ACC112 (cell line): Measurements from ENCODE around the gene ZBTB39.
"Not testable (repeated sequence)": the region's sequence is repeated elsewhere in the genome, so short reads cannot be mapped to it uniquely, and the experiment has no call there.

Source experiments
- H2AFZ ChIP-seq: fragments of 200-600 bp; sonication (generic); one replicate; pipeline ENCODE4 v1.6.0; 2017; ENCODE audit warnings: antibody characterized with exemption, low read length; ENCODE audit not compliant: unreplicated experiment
- H3K27ac ChIP-seq: fragments of 200-600 bp; sonication (generic); 2 replicates; pipeline ENCODE4 v1.5.1; 2014; ENCODE audit warnings: low read depth, mild to moderate bottlenecking, antibody characterized with exemption, low read length, moderate library complexity
- H3K27me3 ChIP-seq: fragments of 200-600 bp; sonication (generic); 2 replicates; pipeline ENCODE4 v1.6.1; 2014; ENCODE audit warnings: mild to moderate bottlenecking, antibody characterized with exemption, low read length, moderate library complexity, mixed read lengths; ENCODE audit not compliant: insufficient read depth
- H3K36me3 ChIP-seq: fragments of 200-600 bp; sonication (generic); 2 replicates; pipeline ENCODE4 v1.6.1; 2016; ENCODE audit warnings: mild to moderate bottlenecking, antibody characterized with exemption, low read length, moderate library complexity, mixed read lengths; ENCODE audit not compliant: insufficient read depth
- H3K4me1 ChIP-seq: fragments of 200-600 bp; sonication (generic); one replicate; pipeline ENCODE4 v1.6.1; 2016; ENCODE audit warnings: low read length, mixed read lengths; ENCODE audit not compliant: insufficient read depth, unreplicated experiment, control insufficient read depth
- H3K4me3 ChIP-seq: fragments of 200-600 bp; sonication (generic); 2 replicates; pipeline ENCODE4 v1.5.1; 2014; ENCODE audit warnings: mild to moderate bottlenecking, low read depth, low read length
- H3K79me2 ChIP-seq: fragments of 200-600 bp; sonication (generic); one replicate; pipeline ENCODE4 v1.6.0; 2016; ENCODE audit warnings: low read length; ENCODE audit not compliant: control insufficient read depth, unreplicated experiment, insufficient read depth

The ZBTB39 gene

GRCh38 chr12:56990648-56991318, 15.6 kb downstream of the ZBTB39 start:
- Histone ChIP-seq H3K27ac (no peak overlapping the region), H3K4me3 (no peak overlapping the region), H3K79me2 (no peaks in the 10 kb centered on the region), H2AFZ (no peak overlapping the region), H3K27me3 (peaks cover 9% of the 10 kb centered on the region), H3K4me1 (no peaks in the 10 kb centered on the region), H3K36me3 (no peaks in the 10 kb centered on the region)

GRCh38 chr12:56989861-56990610, 16.3 kb downstream of the ZBTB39 start:
- H3K27ac ChIP-seq: no peak overlapping the region
- no peak overlapping the region for H2AFZ ChIP-seq
- H3K79me2 ChIP-seq: no peaks in the 10 kb centered on the region
- no peaks in the 10 kb centered on the region for H3K4me1 ChIP-seq
- no peaks in the 10 kb centered on the region for H3K36me3 ChIP-seq
- H3K27me3 ChIP-seq: peaks cover 9% of the 10 kb centered on the region
- H3K4me3 ChIP-seq: no peak overlapping the region

GRCh38 chr12:56988207-56988739, 18.1 kb downstream of the ZBTB39 start:
- no peak overlapping the region for H2AFZ ChIP-seq
- no peak overlapping the region for H3K27ac ChIP-seq
- H3K27me3 ChIP-seq: peaks cover 9% of the 10 kb centered on the region
- no peaks in the 10 kb centered on the region for H3K4me1 ChIP-seq
- no peak overlapping the region for H3K4me3 ChIP-seq
- no peaks in the 10 kb centered on the region for H3K79me2 ChIP-seq
- H3K36me3 ChIP-seq: no peaks in the 10 kb centered on the region

GRCh38 chr12:56987551-56988053, 18.7 kb downstream of the ZBTB39 start:
- H2AFZ ChIP-seq: no peak overlapping the region
- no peak overlapping the region for H3K4me3 ChIP-seq
- H3K79me2 ChIP-seq: no peaks in the 10 kb centered on the region
- peaks cover 9% of the 10 kb centered on the region for H3K27me3 ChIP-seq
- H3K4me1 ChIP-seq: no peaks in the 10 kb centered on the region
- H3K36me3 ChIP-seq: no peaks in the 10 kb centered on the region
- no peak overlapping the region for H3K27ac ChIP-seq

- Histone ChIP-seq H3K4me1 (no peaks in the 10 kb centered on the region), H2AFZ (no peak overlapping the region), H3K36me3 (no peaks in the 10 kb centered on the region), H3K27ac (no peak overlapping the region), H3K4me3 (no peak overlapping the region), H3K27me3 (peaks cover 9% of the 10 kb centered on the region), H3K79me2 (no peaks in the 10 kb centered on the region)
These were observed 19.3 kb downstream of the ZBTB39 start for GRCh38 chr12:56987011-56987410.

- H2AFZ ChIP-seq, H3K4me1 ChIP-seq, H3K27ac ChIP-seq: not testable (repeated sequence)
These were observed 20.6 kb downstream of the ZBTB39 start for GRCh38 chr12:56985714-56986113.

GRCh38 chr12:56983386-56983785, 23.0 kb downstream of the ZBTB39 start:
- H3K79me2 ChIP-seq: no peaks in the 10 kb centered on the region
- no peaks in the 10 kb centered on the region for H3K4me1 ChIP-seq
- no peaks in the 10 kb centered on the region for H3K36me3 ChIP-seq
- no peak overlapping the region for H2AFZ ChIP-seq
- H3K27ac ChIP-seq: no peak overlapping the region
- no peaks in the 10 kb centered on the region for H3K27me3 ChIP-seq
- no peak overlapping the region for H3K4me3 ChIP-seq

More at GRCh38 chr12:56985714-56986113, 20.6 kb downstream of the ZBTB39 start:
- H3K79me2 ChIP-seq, H3K36me3 ChIP-seq, H3K4me3 ChIP-seq, H3K27me3 ChIP-seq: not testable (repeated sequence)

GRCh38 chr12:56982578-56983236, 23.6 kb downstream of the ZBTB39 start:
- H3K36me3 ChIP-seq, H3K27ac ChIP-seq, H3K4me1 ChIP-seq, H3K4me3 ChIP-seq, H2AFZ ChIP-seq, H3K79me2 ChIP-seq, H3K27me3 ChIP-seq: not testable (repeated sequence)

GRCh38 chr12:56980941-56981530, 25.3 kb downstream of the ZBTB39 start:
- H3K27me3 ChIP-seq: no peaks in the 10 kb centered on the region
- no peak overlapping the region for H3K27ac ChIP-seq
- H3K4me3 ChIP-seq: no peak overlapping the region
- no peaks in the 10 kb centered on the region for H3K4me1 ChIP-seq
- no peaks in the 10 kb centered on the region for H3K36me3 ChIP-seq
- no peak overlapping the region for H2AFZ ChIP-seq
- no peaks in the 10 kb centered on the region for H3K79me2 ChIP-seq

- Histone ChIP-seq H3K36me3 (no peaks in the 10 kb centered on the region), H3K79me2 (no peaks in the 10 kb centered on the region), H3K27ac (no peak overlapping the region), H3K4me1 (no peaks in the 10 kb centered on the region), H2AFZ (no peak overlapping the region), H3K27me3 (no peaks in the 10 kb centered on the region), H3K4me3 (no peak overlapping the region)
These were observed 26.1 kb downstream of the ZBTB39 start for GRCh38 chr12:56980268-56980667.
